Activated CD4-positive, alpha-beta T cell treated with anti-CD3 and anti-CD28 coated beads, Interleukin-2, amount 50 U/mL, for 24 hours (primary cell): ENCODE measurements around the gene ATOH8.

ENCODE experiments used
- DNase-seq, 2 donors: peaks; one replicate each; pipeline ENCODE4 v3.0.0-alpha.2; 2020; ENCODE audit warnings: low read depth in 1 of 2, low spot score in 1 of 2

ATOH8 gene

GRCh38 chr2:85799215-85799956 lies 45.6 kb downstream of the ATOH8 start:
- DNase-seq, result no peak

GRCh38 chr2:85800586-85800985 lies 46.8 kb downstream of the ATOH8 start:
- no peak for DNase-seq

- DNase-seq, result no peak
Observed at GRCh38 chr2:85801871-85802270, 48.1 kb downstream of the ATOH8 start.

DNA sequence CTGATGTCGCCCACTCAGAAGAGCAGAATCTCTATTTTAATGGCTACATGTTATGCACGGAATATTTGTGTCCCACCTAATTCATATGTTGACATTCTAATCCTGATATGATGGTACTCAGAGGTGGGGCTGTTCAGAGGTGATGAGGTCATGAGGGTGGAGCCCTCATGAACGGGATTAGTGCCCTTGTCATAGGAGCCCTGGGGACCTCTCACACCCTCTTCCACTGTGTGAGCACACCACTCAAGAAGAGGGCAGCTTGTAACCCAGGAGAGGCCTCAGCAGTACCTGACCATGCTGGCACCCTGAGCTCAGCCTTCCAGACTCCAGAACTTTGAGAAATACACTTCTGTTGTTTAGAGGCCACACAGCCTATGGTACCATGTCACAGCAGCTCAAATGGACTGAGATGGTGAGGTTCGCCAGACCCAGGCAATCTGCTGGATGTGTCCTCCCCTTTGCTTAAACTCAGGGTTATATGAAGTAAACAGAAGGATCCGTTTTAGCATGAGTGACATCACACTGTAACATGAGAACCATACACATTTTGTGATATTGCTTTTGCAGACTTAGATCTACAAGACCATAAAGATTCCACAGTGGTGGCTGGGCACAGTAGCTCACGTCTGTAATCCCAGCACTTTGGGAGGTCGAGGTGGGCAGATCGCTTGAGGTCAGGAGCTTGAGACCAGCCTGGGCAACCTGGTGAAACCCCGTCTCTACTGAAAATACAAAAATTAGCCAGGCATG lies 48.7 kb downstream of the ATOH8 start:
- DNase-seq, result no peak

GRCh38 chr2:85803704-85804425 lies 50.1 kb downstream of the ATOH8 start:
- DNase-seq, result no peak

DNA sequence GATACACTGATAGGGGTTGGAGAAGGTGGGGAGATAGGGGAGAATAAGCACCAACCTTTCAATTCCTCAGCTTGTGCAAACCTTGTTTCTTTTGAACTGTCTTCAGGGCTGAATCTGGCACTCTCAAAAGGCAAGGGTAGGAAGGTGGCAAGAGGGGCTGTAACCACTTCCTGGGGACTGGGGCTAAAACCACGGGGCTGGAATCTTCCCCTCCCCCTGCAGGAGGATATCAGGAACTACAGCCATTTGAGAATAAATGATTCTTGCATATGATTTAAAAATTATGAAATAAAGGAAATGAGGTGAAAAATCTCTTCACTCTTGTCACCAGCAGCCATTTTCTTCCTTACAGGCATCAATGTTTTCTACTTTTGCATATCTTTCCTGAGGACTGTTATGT lies 50.8 kb downstream of the ATOH8 start:
- DNase-seq, result no peak

DNA sequence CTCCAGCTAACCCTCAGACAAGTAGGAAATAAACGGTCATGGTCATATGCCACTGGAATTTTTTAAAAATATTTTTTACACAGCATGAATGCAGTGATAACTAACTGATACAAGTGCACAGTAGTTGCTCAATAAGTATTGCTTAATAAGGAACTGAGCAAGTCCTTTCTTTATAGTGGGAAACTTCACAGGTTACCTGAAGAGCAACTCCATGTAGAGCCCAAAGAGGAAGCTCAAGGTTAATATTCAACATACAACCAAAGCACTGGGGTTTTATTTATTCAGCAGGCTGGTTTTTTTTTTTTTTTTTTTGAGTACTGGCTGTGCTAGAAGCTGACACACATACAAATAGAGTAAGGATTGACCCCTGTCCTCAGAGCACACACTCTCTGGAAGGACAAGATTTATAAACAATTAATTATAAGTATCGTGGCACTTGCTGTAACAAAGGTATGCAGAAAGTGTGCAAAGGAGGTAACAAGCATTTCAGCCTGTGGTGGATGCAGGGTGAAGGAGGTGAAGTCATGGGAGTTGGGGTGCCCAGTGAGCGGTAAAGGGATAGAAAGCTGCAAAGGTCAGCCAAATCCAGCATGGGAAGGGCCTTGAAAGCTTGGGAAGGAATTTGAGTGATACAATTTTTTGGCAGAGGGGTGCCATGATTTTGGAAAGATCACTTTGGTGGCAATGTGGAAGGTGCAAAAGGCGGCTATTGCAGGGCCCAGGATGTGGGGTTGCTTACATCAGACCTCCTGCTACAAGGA lies 52.7 kb downstream of the ATOH8 start:
- DNase-seq, result no peak

GRCh38 chr2:85807756-85808155 lies 54.0 kb downstream of the ATOH8 start:
- no peak for DNase-seq

GRCh38 chr2:85810371-85811179 lies 56.8 kb downstream of the ATOH8 start:
- no peak for DNase-seq

DNA sequence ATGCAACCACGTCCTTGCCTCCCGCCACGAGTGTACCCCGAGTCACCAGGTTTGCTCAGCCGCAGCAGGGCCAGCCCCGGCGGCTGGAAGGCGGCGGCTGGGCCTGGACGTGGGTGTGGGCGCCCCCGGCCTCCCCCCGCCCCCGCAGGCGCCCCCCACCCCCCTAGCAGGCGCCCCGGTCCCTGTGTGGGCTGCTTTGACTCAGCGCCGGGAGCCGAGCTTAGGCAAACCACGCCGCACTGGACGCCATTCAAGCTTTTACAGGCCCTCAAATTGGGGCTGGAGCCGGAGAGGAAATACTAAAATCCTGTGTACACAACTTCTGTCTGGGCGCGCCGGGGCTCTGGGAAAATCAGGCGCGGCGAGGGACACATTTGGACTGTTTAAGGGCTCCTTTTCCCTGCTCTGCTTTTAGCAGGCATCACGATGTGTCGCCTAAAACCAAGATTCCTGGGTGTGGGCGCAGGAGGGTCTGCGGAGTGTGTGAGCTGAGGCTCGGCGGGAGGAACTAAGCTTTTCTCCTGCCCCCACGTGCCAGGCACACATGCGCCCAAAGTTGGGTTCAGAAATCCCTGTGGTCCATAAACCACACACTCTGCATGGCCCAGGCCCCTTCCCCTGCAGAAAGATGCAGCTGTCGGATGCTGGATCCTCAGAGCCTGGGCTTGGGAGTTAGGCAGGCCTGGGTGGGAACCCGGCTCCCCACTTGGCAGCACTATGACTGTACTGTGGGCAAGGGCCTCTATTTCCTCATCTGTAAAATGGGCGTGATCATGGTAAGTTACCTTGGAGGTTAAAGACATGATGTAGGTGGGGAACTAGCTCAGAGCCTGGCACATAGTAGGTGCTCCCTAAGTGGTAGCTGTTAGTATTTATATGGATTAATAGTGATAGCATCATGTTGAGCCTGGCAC lies 57.6 kb downstream of the ATOH8 start:
- no peak for DNase-seq

GRCh38 chr2:85812094-85812735 lies 58.4 kb downstream of the ATOH8 start:
- no peak for DNase-seq

DNA sequence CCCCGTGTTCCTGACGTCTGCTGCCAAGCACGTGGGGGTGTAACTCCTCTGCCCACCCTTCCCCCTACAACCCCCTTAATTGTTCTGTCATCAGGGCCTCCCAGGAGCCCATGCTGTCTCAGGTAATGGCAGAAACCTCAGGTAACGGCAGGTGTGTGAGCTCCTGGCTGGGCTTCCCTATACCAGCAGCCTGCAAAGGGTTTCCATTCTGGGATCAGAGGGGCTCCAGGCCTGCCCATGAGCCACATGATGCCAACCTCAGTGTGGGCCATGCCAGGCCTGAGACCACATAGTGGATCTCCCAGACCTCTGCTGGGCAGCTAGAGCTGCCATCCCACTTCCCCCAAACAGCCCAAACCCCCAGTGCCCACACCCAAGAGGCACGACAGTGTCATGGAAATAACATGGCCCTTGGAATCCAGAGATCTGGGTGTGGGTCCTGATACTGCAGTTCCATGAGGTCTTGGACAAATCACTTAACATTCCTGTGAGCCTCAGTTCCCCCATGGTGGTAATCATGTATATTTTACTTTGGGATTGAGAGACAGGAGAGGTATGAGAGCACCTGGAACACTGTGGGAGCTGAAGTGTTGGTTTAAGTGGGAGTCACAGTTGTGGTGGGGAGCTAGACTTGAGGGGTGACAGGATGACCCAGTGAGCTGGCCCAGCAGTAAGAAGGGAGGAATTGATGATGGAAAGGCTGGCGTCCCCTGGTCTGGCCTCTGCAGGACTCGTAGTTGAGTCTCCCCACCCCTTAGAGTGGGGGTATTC lies 59.6 kb downstream of the ATOH8 start:
- DNase-seq, result no peak

- DNase-seq, result peak; percentile 65 to 76
Observed at GRCh38 chr2:85813982-85814801, 60.4 kb downstream of the ATOH8 start.

DNA sequence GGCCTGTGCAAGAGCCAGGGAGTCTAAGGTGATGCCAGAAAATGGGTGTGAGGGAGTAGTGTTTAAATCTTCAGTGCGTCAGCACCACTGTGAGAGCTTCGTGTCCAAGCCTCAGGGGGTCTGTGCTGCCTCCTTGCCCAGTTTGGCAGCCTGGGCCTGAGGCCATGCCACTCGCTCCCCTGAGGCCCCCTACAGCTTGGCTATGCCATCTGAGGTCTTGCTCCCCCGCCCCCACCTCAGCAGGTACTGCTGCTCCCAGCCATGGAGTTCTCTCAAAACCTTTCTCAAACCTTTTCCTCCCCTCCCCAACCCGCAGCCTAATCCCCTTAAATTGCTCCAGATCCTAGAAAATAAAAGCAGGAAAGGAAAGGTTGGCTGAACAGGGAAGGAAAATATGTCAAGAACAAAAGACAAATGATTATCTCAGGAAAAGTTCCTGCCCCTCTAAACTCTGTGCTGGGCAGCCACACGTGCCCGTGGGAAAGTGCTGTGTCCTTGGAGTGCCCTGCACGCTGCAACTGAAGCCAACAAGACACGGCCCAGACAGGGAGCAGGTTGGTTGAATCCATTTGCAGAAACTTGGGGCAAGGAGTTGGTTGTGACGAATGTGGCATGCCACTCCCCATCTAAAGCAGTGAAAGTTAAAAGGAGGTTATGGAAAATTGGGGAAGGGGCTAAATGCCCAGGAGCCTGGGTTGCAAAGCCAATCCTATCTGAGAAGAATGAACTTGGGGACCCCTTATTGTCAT lies 61.2 kb downstream of the ATOH8 start:
- no peak for DNase-seq

DNA sequence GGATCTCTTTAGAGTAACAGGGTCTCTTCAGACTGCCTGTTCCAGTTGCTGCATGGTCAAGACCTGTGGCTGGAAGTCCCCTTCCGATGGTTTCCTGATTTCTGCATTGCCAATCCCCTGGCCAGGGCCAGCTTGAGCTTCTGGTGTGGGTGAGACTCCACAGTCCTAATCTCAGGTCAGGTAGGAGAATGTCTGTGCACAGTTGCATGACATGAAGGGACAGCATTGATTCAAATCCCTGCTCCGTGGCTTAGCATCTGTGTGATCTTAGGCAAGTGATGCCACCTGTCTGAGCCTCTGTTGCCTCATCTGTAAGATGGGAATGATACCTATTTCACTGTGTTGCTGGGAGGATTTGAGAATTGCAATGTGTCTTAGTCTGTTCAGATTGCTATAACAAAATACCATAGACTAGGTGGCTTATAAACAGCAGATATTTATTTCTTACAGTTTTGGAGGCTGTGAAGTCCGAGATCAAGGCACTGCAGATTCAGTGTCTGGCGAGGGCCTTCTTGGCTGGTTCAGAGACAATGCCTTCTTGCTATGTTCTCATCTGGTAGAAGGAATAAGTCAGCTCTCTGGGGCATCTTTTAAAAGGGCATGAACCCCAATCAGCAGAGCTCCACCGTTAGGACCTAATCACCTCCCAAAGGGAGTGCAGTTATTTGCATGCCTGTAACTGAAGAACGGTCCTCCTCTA lies 66.2 kb downstream of the ATOH8 start:
- DNase-seq, result no peak

- no peak for DNase-seq
Observed at GRCh38 chr2:85822766-85823165, 69.0 kb downstream of the ATOH8 start.
